Parathyroid adenoma (tissue), 2 donors: ENCODE data around the gene ZNF862.

Experiments
- H2AFZ ChIP-seq: fragments of 300-600 bp; sonication (generic); one replicate; pipeline ENCODE4 v1.7.0; 2017; ENCODE audit warnings: antibody characterized with exemption, mild to moderate bottlenecking
- H3K27ac ChIP-seq: fragments of 300-600 bp; sonication (generic); one replicate; pipeline ENCODE4 v1.7.0; 2017
- H3K27me3 ChIP-seq: fragments of 300-600 bp; sonication (generic); one replicate; pipeline ENCODE4 v1.7.0; 2017; ENCODE audit warnings: low read length; ENCODE audit not compliant: control insufficient read depth, insufficient read depth
- H3K36me3 ChIP-seq: fragments of 300-600 bp; sonication (generic); one replicate; pipeline ENCODE4 v1.7.0; 2017; ENCODE audit warnings: low read length; ENCODE audit not compliant: control insufficient read depth, insufficient read depth
- H3K4me1 ChIP-seq: fragments of 300-600 bp; sonication (generic); one replicate; pipeline ENCODE4 v1.7.0; 2017; ENCODE audit warnings: control low read depth
- H3K4me2 ChIP-seq: fragments of 300-600 bp; sonication (generic); one replicate; pipeline ENCODE4 v1.7.0; 2017; ENCODE audit warnings: low read length
- H3K4me3 ChIP-seq: fragments of 300-600 bp; sonication (generic); one replicate; pipeline ENCODE4 v1.7.0; 2017; ENCODE audit warnings: low read depth, low read length
- H3K79me2 ChIP-seq: fragments of 300-600 bp; sonication (generic); one replicate; pipeline ENCODE4 v1.7.0; 2017; ENCODE audit warnings: control low read depth
- H3K9ac ChIP-seq: fragments of 300-600 bp; sonication (generic); one replicate; pipeline ENCODE4 v1.7.0; 2017; ENCODE audit warnings: mild to moderate bottlenecking
- H3K9me3 ChIP-seq: fragments of 300-600 bp; sonication (generic); one replicate; pipeline ENCODE4 v1.7.0; 2017; ENCODE audit warnings: low read length; ENCODE audit not compliant: control insufficient read depth
- TF ChIP-seq, protein P1 (sequence below): fragments of 300-600 bp; sonication (generic); IDR thresholded peaks from one replicate; pipeline ENCODE4 v1.7.0; 2017; ENCODE audit warnings: antibody characterized with exemption, mild to moderate bottlenecking
- donor health status: primary hyperparathyroidism.

The ZNF862 gene

GRCh38 chr7:149819141-149819960 lies 18.8 kb upstream of the ZNF862 start:
- TF ChIP-seq, protein P1, sequence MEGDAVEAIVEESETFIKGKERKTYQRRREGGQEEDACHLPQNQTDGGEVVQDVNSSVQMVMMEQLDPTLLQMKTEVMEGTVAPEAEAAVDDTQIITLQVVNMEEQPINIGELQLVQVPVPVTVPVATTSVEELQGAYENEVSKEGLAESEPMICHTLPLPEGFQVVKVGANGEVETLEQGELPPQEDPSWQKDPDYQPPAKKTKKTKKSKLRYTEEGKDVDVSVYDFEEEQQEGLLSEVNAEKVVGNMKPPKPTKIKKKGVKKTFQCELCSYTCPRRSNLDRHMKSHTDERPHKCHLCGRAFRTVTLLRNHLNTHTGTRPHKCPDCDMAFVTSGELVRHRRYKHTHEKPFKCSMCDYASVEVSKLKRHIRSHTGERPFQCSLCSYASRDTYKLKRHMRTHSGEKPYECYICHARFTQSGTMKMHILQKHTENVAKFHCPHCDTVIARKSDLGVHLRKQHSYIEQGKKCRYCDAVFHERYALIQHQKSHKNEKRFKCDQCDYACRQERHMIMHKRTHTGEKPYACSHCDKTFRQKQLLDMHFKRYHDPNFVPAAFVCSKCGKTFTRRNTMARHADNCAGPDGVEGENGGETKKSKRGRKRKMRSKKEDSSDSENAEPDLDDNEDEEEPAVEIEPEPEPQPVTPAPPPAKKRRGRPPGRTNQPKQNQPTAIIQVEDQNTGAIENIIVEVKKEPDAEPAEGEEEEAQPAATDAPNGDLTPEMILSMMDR = no peak
- no peaks in the 10 kb centered on the region for H3K36me3 ChIP-seq
- H3K27me3 ChIP-seq = no peaks in the 10 kb centered on the region
- no peak overlapping the region for H2AFZ ChIP-seq
- H3K4me3 ChIP-seq = no peak overlapping the region
- H3K9ac ChIP-seq = no peak overlapping the region
- no peaks in the 10 kb centered on the region for H3K9me3 ChIP-seq
- no peaks in the 10 kb centered on the region for H3K79me2 ChIP-seq
- no peak overlapping the region for H3K27ac ChIP-seq
- H3K4me1 ChIP-seq = no peaks in the 10 kb centered on the region
- no peak overlapping the region for H3K4me2 ChIP-seq

GRCh38 chr7:149819961-149820340 lies 18.2 kb upstream of the ZNF862 start:
- Histone ChIP-seq H3K4me1 (no peaks in the 10 kb centered on the region), H3K27ac (no peak overlapping the region), H2AFZ (no peak overlapping the region), H3K9me3 (no peaks in the 10 kb centered on the region), H3K79me2 (no peaks in the 10 kb centered on the region), H3K9ac (no peak overlapping the region), H3K27me3 (no peaks in the 10 kb centered on the region), H3K36me3 (no peaks in the 10 kb centered on the region), H3K4me3 (no peak overlapping the region), H3K4me2 (no peak overlapping the region)
- TF ChIP-seq, protein P1 = no peak

DNA sequence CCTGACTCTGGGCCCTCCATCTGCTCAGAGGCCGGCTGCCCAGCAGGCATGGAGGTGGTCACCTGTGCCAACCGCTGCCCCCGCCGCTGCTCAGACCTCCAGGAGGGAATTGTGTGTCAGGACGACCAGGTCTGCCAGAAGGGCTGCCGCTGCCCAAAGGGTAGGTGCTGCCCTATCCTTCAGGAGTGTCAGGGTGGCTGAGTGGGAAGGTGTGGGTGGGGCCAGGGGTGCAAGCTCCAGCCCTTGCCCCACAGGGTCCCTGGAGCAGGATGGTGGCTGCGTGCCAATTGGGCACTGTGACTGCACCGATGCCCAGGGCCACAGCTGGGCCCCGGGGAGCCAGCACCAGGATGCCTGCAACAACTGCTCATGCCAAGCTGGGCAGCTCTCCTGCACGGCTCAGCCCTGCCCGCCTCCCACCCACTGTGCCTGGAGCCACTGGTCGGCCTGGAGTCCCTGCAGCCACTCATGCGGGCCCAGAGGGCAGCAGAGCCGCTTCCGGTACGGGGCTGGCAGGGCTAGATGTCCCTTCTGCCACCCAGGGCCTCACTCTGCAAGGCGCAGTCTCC lies 17.5 kb upstream of the ZNF862 start:
- Histone ChIP-seq H3K4me2 (no peak overlapping the region), H2AFZ (no peak overlapping the region), H3K9ac (no peak overlapping the region), H3K9me3 (no peaks in the 10 kb centered on the region), H3K4me1 (no peaks in the 10 kb centered on the region), H3K4me3 (no peak overlapping the region), H3K27ac (no peak overlapping the region), H3K27me3 (no peaks in the 10 kb centered on the region), H3K79me2 (no peaks in the 10 kb centered on the region), H3K36me3 (no peaks in the 10 kb centered on the region)
- TF ChIP-seq, protein P1 = no peak

- H3K9me3 ChIP-seq = no peaks in the 10 kb centered on the region
- no peak overlapping the region for H3K27ac ChIP-seq
- H3K27me3 ChIP-seq = no peaks in the 10 kb centered on the region
- H3K4me1 ChIP-seq = no peaks in the 10 kb centered on the region
- H2AFZ ChIP-seq = no peak overlapping the region
- TF ChIP-seq, protein P1 = no peak
- H3K9ac ChIP-seq = no peak overlapping the region
- no peak overlapping the region for H3K4me2 ChIP-seq
- H3K4me3 ChIP-seq = no peak overlapping the region
- H3K36me3 ChIP-seq = no peaks in the 10 kb centered on the region
- H3K79me2 ChIP-seq = no peaks in the 10 kb centered on the region
These were observed 16.7 kb upstream of the ZNF862 start for GRCh38 chr7:149821191-149822148.
